Right renal cortex interstitium (tissue), 3 donors: Measurements from ENCODE around the gene GNAT3. TPM values are rescaled to one million over a fixed set of nuclear protein-coding genes. Genes with fewer than 3 reads are reported as not detected.
A peak's percentile ranks its signal among the peaks of the same experiment; 100 is the strongest.

Experiments used
- DNase-seq, 3 donors: peaks; one replicate each; pipeline ENCODE4 v3.0.0-alpha.2; 2013; ENCODE audit warnings: low read depth in 3 of 3, low spot score in 2 of 3
- polyA plus RNA-seq, 3 donors: library from polyadenylated mRNA; unstranded; fragments of 120-200 nt; gene quantifications; one replicate each; pipeline ENCODE4 v1.2.1, GENCODE V29; 2013; ENCODE audit not compliant: insufficient read length in 3 of 3

Gene GNAT3
- polyA plus RNA-seq, 3 donors, result not detected

GRCh38 chr7:80428161-80429054 lies 83.5 kb downstream of the GNAT3 start:
- DNase-seq, result peak; percentile 6 to 44 (median 21)

DNA sequence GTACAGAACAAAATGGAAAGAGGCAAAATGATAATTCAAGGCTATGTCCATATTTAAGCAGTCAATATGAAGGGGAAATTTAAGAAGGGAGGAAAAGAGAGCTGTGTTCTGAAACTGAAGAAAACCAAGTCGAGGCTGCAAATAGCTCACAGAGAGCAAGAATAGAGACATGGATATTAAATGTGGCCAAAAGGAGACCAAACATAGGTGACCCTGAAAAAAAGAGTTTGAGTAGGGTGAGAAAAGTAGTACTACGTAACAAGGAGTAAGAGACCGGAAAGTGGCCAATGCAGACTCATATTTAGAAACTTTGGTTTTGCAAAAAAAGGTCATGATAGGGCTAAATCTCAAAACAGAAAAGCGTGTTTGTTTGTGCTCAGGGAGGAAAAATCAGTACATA lies 84.6 kb downstream of the GNAT3 start:
- no peak for DNase-seq

- no peak for DNase-seq
These were observed 91.0 kb downstream of the GNAT3 start for GRCh38 chr7:80420876-80421275.

DNA sequence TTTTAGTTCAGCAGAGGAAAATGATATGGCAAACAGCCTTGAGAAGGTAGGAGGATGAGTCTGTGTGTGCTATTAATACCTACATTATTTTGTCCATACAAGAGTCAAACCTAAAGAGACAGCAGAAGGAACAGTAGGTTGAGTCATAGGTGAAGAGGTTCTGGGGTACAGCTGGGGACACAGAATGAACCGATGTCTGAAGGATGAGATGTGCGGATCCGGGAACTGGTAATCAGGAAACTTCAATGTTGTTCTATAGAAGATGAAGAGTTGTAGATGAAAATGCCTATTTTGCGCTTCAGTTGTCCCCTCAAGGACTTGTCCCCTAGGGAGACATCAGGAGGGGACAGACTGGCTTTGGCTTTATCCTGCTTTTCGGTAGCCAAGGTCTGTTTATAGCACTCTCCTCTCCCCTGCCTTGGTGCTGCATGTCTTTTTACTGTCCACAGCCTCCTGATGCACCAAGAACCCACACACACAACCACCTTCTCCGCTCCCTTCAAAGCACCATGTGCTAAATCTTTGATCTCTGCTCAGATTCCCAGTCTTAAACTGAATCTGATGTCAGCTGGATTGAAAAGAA lies 94.6 kb downstream of the GNAT3 start:
- no peak for DNase-seq

DNA sequence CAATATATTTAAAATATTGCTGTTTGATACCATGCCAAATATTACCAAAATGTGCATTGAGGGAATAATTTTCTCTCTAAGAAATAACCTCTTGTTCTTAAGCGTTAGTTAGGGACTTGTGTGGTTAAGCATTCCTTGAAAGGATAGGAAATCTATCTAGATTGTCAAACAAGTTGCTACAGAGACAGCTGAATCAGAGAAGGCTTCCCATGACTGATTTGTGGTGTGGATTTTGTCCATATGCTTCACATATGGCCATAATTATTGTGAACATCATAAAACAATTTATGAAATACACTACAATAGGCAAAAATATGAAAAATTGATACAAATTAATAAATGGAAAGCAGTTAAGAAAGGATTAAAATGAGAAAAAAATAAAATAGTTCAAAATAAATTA lies 96.3 kb downstream of the GNAT3 start:
- DNase-seq, result no peak

GRCh38 chr7:80415114-80415513 lies 96.8 kb downstream of the GNAT3 start:
- no peak for DNase-seq

DNA sequence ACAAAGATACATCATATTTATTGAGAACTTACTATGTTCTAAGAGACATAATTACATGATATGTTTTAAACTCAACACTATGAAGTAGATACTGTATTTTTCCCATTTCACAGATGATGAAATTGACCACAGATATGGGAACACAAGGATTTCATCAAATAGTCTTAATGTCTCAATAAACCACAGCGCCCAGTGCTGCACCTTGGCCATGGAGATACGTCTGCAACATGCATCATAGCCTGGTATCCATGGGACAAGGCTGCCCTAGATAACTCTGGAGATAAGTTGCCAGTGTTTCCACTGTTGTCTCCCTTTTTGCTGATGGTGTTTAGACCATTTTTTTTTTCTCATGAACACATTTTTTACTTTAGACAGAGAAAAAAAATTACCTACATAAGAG lies 97.5 kb downstream of the GNAT3 start:
- no peak for DNase-seq

DNA sequence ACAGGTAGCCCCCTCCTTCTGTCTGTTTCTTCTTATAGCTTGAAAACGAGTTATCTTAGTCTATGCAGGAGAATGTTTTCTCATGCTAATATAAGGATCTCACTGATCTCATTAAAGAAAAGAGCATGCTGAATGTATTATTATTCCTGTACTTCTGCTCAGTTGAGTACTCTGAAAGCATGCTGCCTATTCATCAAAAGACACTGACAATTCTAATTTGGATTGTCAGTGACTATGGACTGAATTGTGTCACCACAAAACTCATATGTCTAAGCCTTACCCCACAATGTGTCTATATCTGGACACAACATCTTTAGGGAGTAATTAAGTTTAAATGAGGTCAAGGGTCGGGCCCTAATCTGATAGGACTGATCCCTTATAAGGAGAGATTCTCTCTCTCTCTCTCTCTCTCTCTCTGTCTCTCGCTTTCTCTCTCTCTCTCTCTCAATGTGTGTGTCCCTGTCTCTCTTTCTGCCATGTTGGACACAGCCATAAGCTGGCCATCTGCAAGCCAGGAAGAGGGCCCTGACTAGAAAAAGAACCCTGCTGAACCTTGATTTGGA lies 98.4 kb downstream of the GNAT3 start:
- no peak for DNase-seq

DNA sequence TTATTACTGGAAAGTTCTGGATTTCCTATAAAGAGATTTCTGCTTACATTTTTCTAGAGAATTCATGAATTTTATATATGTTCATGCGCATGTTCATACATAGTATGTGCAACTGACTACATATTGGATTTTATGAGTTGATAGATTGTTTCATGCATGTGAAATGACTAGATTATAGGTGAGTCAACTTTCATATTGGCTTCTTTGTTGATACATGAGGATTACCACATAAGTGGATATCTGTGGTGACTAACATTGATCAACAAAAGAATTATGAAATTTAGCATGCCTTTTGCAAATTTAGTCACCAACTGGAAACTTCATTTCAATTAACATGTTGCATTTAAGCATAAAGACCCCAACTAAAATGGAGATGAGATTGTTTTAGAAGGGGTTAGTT lies 99.0 kb downstream of the GNAT3 start:
- no peak for DNase-seq

DNA sequence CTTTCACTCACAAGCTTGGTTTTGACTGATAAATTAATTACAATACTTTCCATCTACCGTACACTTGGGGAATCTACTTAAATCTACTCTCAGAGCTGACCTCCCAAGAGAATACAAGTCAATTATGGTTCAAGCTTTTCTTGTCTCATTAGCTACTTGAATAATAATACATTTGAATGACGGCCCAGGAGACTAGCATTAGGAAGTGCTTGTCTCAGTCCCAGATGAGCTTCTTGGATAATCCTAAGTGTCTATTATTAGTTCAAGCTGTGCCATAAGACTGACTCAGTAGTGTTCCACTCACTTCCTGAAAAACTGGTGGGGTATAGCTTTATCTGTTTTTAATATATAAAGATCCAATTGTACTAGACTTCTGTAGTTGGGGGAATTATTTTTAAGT lies 100.2 kb downstream of the GNAT3 start:
- no peak for DNase-seq

- DNase-seq, result no peak
These were observed 101.8 kb downstream of the GNAT3 start for GRCh38 chr7:80410081-80410480.

Other genes starting within 250 kb of the GNAT3 start
- 10 to 100 TPM; 32.0 to 35.3 (median 34.3) TPM for gene CD36, start 126.6 kb upstream of the GNAT3 start, polyA plus RNA-seq